ENCODE data around the gene C7orf57.

The C7orf57 gene

GRCh38 chr7:48085433-48085791, 50.1 kb downstream of the C7orf57 start:
- peaks cover 11% of the 10 kb centered on the region for H3K36me3 Mint-ChIP-seq (ENCODE audit: low read depth)
- no peak for ATAC-seq
- H3K27ac Mint-ChIP-seq: peak overlapping the region; percentile 93
- peaks cover 71% of the 10 kb centered on the region for H3K4me1 Mint-ChIP-seq
- no peaks in the 10 kb centered on the region for H3K27me3 Mint-ChIP-seq
- H3K4me3 Mint-ChIP-seq: peak overlapping the region; percentile 64
- DNase-seq: no peak
- no peaks in the 10 kb centered on the region for H3K9me3 Mint-ChIP-seq

- DNase-seq: no peak
- H3K4me1 Mint-ChIP-seq: peaks cover 76% of the 10 kb centered on the region
- H3K36me3 Mint-ChIP-seq (ENCODE audit: low read depth): peaks cover 16% of the 10 kb centered on the region
- no peak overlapping the region for H3K4me3 Mint-ChIP-seq
- no peaks in the 10 kb centered on the region for H3K27me3 Mint-ChIP-seq
- H3K9me3 Mint-ChIP-seq: no peaks in the 10 kb centered on the region
- H3K27ac Mint-ChIP-seq: peak overlapping the region; percentile 93
- no peak for ATAC-seq
Measured at GRCh38 chr7:48085942-48086341, 50.6 kb downstream of the C7orf57 start.

GRCh38 chr7:48087349-48087748, 52.0 kb downstream of the C7orf57 start:
- H3K27me3 Mint-ChIP-seq: no peaks in the 10 kb centered on the region
- DNase-seq (no peak), ATAC-seq (peak; percentile 12)
- peaks cover 28% of the 10 kb centered on the region for H3K36me3 Mint-ChIP-seq (ENCODE audit: low read depth)
- no peaks in the 10 kb centered on the region for H3K9me3 Mint-ChIP-seq
- peak overlapping the region; percentile 82 for H3K4me3 Mint-ChIP-seq
- peak overlapping the region; percentile 93 for H3K27ac Mint-ChIP-seq
- peaks cover 83% of the 10 kb centered on the region for H3K4me1 Mint-ChIP-seq

- peaks cover 37% of the 10 kb centered on the region for H3K36me3 Mint-ChIP-seq (ENCODE audit: low read depth)
- peaks cover 79% of the 10 kb centered on the region for H3K4me1 Mint-ChIP-seq
- H3K27ac Mint-ChIP-seq: peak overlapping the region; percentile 93
Measured at GRCh38 chr7:48088559-48089045, 53.3 kb downstream of the C7orf57 start.

GRCh38 chr7:48089046-48090003, 54.0 kb downstream of the C7orf57 start, which contains the start of gene UPP1:
TSS of gene UPP1 (plus strand) at chr7:48089265. CDS start at chr7:48094784, 5,519 bp downstream.
- Mint-ChIP-seq H3K27ac (peak within 1 kb of the TSS; percentile 93), H3K9me3 (no peaks in the 10 kb centered on the region), H3K36me3 (ENCODE audit: low read depth) (peaks cover 43% of the 10 kb centered on the region), H3K4me1 (peaks cover 77% of the 10 kb centered on the region), H3K4me3 (peak within 1 kb of the TSS; percentile 82), H3K27me3 (no peaks in the 10 kb centered on the region)
- ATAC-seq: peak; percentile 66
- DNase-seq: peak; percentile 91

More at GRCh38 chr7:48088559-48089045, 53.3 kb downstream of the C7orf57 start:
- peak overlapping the region; percentile 82 for H3K4me3 Mint-ChIP-seq
- H3K27me3 Mint-ChIP-seq: no peaks in the 10 kb centered on the region
- ATAC-seq: peak; percentile 68
- DNase-seq: no peak
- no peaks in the 10 kb centered on the region for H3K9me3 Mint-ChIP-seq

GRCh38 chr7:48090095-48090805, 54.9 kb downstream of the C7orf57 start:
- H3K27ac Mint-ChIP-seq: peak overlapping the region; percentile 18
- H3K4me1 Mint-ChIP-seq: peaks cover 77% of the 10 kb centered on the region
- H3K27me3 Mint-ChIP-seq: no peaks in the 10 kb centered on the region
- DNase-seq (no peak), ATAC-seq (no peak)
- peak overlapping the region; percentile 82 for H3K4me3 Mint-ChIP-seq
- H3K9me3 Mint-ChIP-seq: no peaks in the 10 kb centered on the region
- H3K36me3 Mint-ChIP-seq (ENCODE audit: low read depth): peaks cover 47% of the 10 kb centered on the region

- H3K36me3 Mint-ChIP-seq (ENCODE audit: low read depth): peaks cover 58% of the 10 kb centered on the region
- H3K27ac Mint-ChIP-seq: no peak overlapping the region
- peaks cover 74% of the 10 kb centered on the region for H3K4me1 Mint-ChIP-seq
- DNase-seq: no peak
- peak overlapping the region; percentile 29 for H3K4me3 Mint-ChIP-seq
- H3K9me3 Mint-ChIP-seq: no peaks in the 10 kb centered on the region
- no peak for ATAC-seq
- H3K27me3 Mint-ChIP-seq: no peaks in the 10 kb centered on the region
Measured at GRCh38 chr7:48091506-48092433, 56.4 kb downstream of the C7orf57 start.

- H3K4me1 Mint-ChIP-seq: peaks cover 86% of the 10 kb centered on the region
- ATAC-seq (no peak), DNase-seq (no peak)
- H3K4me3 Mint-ChIP-seq: no peak overlapping the region
- H3K9me3 Mint-ChIP-seq: no peaks in the 10 kb centered on the region
- no peaks in the 10 kb centered on the region for H3K27me3 Mint-ChIP-seq
- H3K36me3 Mint-ChIP-seq (ENCODE audit: low read depth): peaks cover 83% of the 10 kb centered on the region
- H3K27ac Mint-ChIP-seq: no peak overlapping the region
Measured at GRCh38 chr7:48094861-48095293, 59.5 kb downstream of the C7orf57 start.

GRCh38 chr7:48096273-48096672, 60.9 kb downstream of the C7orf57 start:
- Mint-ChIP-seq H3K36me3 (ENCODE audit: low read depth) (peaks cover 69% of the 10 kb centered on the region), H3K27ac (peak overlapping the region; percentile 80), H3K4me1 (peaks cover 73% of the 10 kb centered on the region), H3K9me3 (no peaks in the 10 kb centered on the region), H3K4me3 (peak overlapping the region; percentile 51), H3K27me3 (no peaks in the 10 kb centered on the region)
- peak; percentile 33 for ATAC-seq
- no peak for DNase-seq

- DNase-seq (no peak), ATAC-seq (peak; percentile 38)
- Mint-ChIP-seq H3K27ac (peak overlapping the region; percentile 76), H3K9me3 (no peaks in the 10 kb centered on the region), H3K4me1 (peaks cover 62% of the 10 kb centered on the region), H3K4me3 (peak overlapping the region; percentile 12), H3K27me3 (no peaks in the 10 kb centered on the region), H3K36me3 (ENCODE audit: low read depth) (peaks cover 63% of the 10 kb centered on the region)
Measured at GRCh38 chr7:48097521-48098231, 62.3 kb downstream of the C7orf57 start.

GRCh38 chr7:48098846-48099245, 63.5 kb downstream of the C7orf57 start:
- Mint-ChIP-seq H3K9me3 (no peaks in the 10 kb centered on the region), H3K27ac (peak overlapping the region; percentile 76), H3K4me1 (peaks cover 55% of the 10 kb centered on the region), H3K27me3 (no peaks in the 10 kb centered on the region), H3K4me3 (no peak overlapping the region), H3K36me3 (ENCODE audit: low read depth) (peaks cover 60% of the 10 kb centered on the region)
- no peak for DNase-seq
- no peak for ATAC-seq

- Mint-ChIP-seq H3K36me3 (ENCODE audit: low read depth) (peaks cover 62% of the 10 kb centered on the region), H3K9me3 (no peaks in the 10 kb centered on the region), H3K4me3 (no peak overlapping the region), H3K27me3 (no peaks in the 10 kb centered on the region), H3K27ac (peak overlapping the region; percentile 76), H3K4me1 (peaks cover 48% of the 10 kb centered on the region)
- no peak for DNase-seq
- ATAC-seq: no peak
Measured at GRCh38 chr7:48099781-48100180, 64.4 kb downstream of the C7orf57 start.

- Mint-ChIP-seq H3K27ac (no peak overlapping the region), H3K27me3 (no peaks in the 10 kb centered on the region), H3K9me3 (no peaks in the 10 kb centered on the region), H3K4me1 (peaks cover 34% of the 10 kb centered on the region), H3K36me3 (ENCODE audit: low read depth) (peaks cover 57% of the 10 kb centered on the region), H3K4me3 (no peak overlapping the region)
- ATAC-seq (no peak), DNase-seq (no peak)
Measured at GRCh38 chr7:48101352-48101751, 66.0 kb downstream of the C7orf57 start.

Measured in activated naive CD8-positive, alpha-beta T cell treated with anti-CD3 and anti-CD28 coated beads, Interleukin-2, amount 50 U/mL, for 24 hours (primary cell).